ENCODE data around the gene SYPL1.

- TF ChIP-seq CTCF (IDR thresholded peaks at IDR 0.05) (no peak), EZH2phosphoT487 (IDR thresholded peaks at IDR 0.05) (no peak)
These were observed 57.1 kb downstream of the SYPL1 start for GRCh38 chr7:106054971-106055532.
